DND-41 (cell line): Measurements from ENCODE around the gene PRR7.

Source experiments
- CTCF ChIP-seq: IDR thresholded peaks from 2 replicates; pipeline ENCODE4 v1.5.1; 2012; ENCODE audit warnings: borderline replicate concordance, low read length, moderate library complexity, mild to moderate bottlenecking; ENCODE audit not compliant: poor library complexity, severe bottlenecking; ENCODE audit errors: extremely low read depth
- EZH2 ChIP-seq: IDR thresholded peaks from 3 replicates; pipeline ENCODE4 v1.6.1; 2012; ENCODE audit warnings: borderline replicate concordance, low read depth, mild to moderate bottlenecking, moderate library complexity, low read length, inconsistent platforms; ENCODE audit not compliant: severe bottlenecking

DNA sequence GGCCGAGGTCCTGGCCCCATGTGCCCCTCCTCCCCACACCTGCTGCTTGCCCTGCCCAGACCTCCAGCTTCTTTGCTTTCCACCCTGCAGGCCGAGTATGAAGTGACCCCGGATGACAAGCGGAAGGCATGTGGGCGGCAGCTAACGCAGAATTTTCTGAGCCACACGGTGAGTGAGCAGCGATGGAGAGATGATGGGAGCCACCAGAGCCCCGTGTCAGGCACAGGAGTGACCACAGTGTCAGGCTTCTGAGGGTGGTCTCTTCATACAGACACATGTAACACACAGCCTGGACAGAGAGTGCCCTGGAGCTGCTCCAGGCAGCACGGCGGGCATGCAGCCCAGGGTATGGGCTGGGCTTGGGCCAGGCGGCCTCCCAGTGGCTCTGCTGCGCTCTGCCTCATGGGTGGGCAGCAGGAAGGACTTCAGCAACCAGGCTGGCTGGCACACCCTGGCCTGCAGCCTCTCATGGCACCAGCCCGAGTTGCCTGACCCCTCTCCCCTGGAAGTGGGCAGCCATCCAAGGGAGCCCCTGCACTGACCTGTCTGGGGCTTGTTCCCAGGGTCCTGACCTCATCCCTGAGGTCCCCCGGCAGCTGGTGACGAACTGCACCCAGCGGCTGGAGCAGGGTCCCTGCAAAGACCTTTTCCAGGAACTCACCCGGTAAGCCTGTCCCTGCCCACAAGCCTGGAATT, 14.3 kb upstream of the PRR7 start:
- no peak for TF ChIP-seq CTCF
- no peak for TF ChIP-seq EZH2
